H9 (cell line): ENCODE measurements around the gene POLN. TPM values are rescaled to one million over a fixed set of nuclear protein-coding genes. Genes with fewer than 3 reads are reported as not detected.

Source experiments
- DNase-seq: peaks from one replicate; pipeline ENCODE4 v3.0.0-alpha.2; 2017
- H2AFZ ChIP-seq: one replicate; pipeline ENCODE4 v1.6.1; 2013; ENCODE audit warnings: mild to moderate bottlenecking, low read length, control low read depth, moderate library complexity
- H2AK5ac ChIP-seq: 2 replicates; pipeline ENCODE4 v1.6.1; 2013; ENCODE audit warnings: low read length, control low read depth, mixed read lengths; ENCODE audit not compliant: insufficient read length
- H2BK120ac ChIP-seq: one replicate; pipeline ENCODE4 v1.6.1; 2013; ENCODE audit warnings: low read depth, mild to moderate bottlenecking, low read length, control low read depth, inconsistent platforms; ENCODE audit not compliant: poor library complexity, severe bottlenecking
- H2BK12ac ChIP-seq: 2 replicates; pipeline ENCODE4 v1.6.1; 2013; ENCODE audit warnings: low read length, control low read depth, mixed read lengths, low read depth; ENCODE audit not compliant: insufficient read length
- H2BK15ac ChIP-seq: 2 replicates; pipeline ENCODE4 v1.6.1; 2013; ENCODE audit warnings: low read depth, low read length, control low read depth
- H2BK20ac ChIP-seq: one replicate; pipeline ENCODE4 v1.6.1; 2013; ENCODE audit warnings: low read depth, mild to moderate bottlenecking, low read length, control low read depth, inconsistent platforms; ENCODE audit not compliant: poor library complexity, severe bottlenecking
- H2BK5ac ChIP-seq: 2 replicates; pipeline ENCODE4 v1.6.1; 2013; ENCODE audit warnings: low read length, control low read depth, mixed read lengths; ENCODE audit not compliant: insufficient read length
- H3K14ac ChIP-seq: 2 replicates; pipeline ENCODE4 v1.6.1; 2013; ENCODE audit warnings: low read length, control low read depth; ENCODE audit not compliant: insufficient read depth
- H3K18ac ChIP-seq: 2 replicates; pipeline ENCODE4 v1.6.1; 2013; ENCODE audit warnings: low read depth, mild to moderate bottlenecking, mixed read lengths, low read length, control low read depth; ENCODE audit not compliant: insufficient read length
- H3K23ac ChIP-seq: 2 replicates; pipeline ENCODE4 v1.6.1; 2013; ENCODE audit warnings: low read length, control low read depth, mixed read lengths, low read depth; ENCODE audit not compliant: insufficient read length
- H3K23me2 ChIP-seq: 2 replicates; pipeline ENCODE4 v1.6.1; 2013; ENCODE audit warnings: low read depth, mild to moderate bottlenecking, mixed read lengths, low read length, control low read depth; ENCODE audit not compliant: insufficient read length, poor library complexity, severe bottlenecking
- H3K27ac ChIP-seq: 2 replicates; pipeline ENCODE4 v1.5.1; 2013; ENCODE audit warnings: low read length, control low read depth, mixed read lengths, low read depth; ENCODE audit not compliant: insufficient read length
- H3K27me3 ChIP-seq: 2 replicates; pipeline ENCODE4 v1.6.1; 2013; ENCODE audit warnings: low read length, control low read depth, inconsistent platforms; ENCODE audit not compliant: insufficient read depth
- H3K4ac ChIP-seq: 2 replicates; pipeline ENCODE4 v1.6.1; 2013; ENCODE audit warnings: low read depth, mild to moderate bottlenecking, control low read depth, inconsistent platforms, low read length, moderate library complexity
- H3K4me1 ChIP-seq: 2 replicates; pipeline ENCODE4 v1.6.1; 2013; ENCODE audit warnings: low read length, control low read depth, inconsistent platforms; ENCODE audit not compliant: insufficient read depth
- H3K4me2 ChIP-seq: 2 replicates; pipeline ENCODE4 v1.6.1; 2013; ENCODE audit warnings: low read length, control low read depth, mixed read lengths; ENCODE audit not compliant: insufficient read length, insufficient read depth
- H3K56ac ChIP-seq: 2 replicates; pipeline ENCODE4 v1.6.1; 2013; ENCODE audit warnings: low read depth, mild to moderate bottlenecking, mixed read lengths, low read length, control low read depth; ENCODE audit not compliant: insufficient read length
- H3K79me1 ChIP-seq: 2 replicates; pipeline ENCODE4 v1.6.1; 2013; ENCODE audit warnings: low read depth, mild to moderate bottlenecking, moderate library complexity, low read length, control low read depth, inconsistent platforms; ENCODE audit not compliant: insufficient read depth, poor library complexity, severe bottlenecking
- H3K79me2 ChIP-seq: 2 replicates; pipeline ENCODE4 v1.6.1; 2013; ENCODE audit warnings: low read length, control low read depth, inconsistent platforms; ENCODE audit not compliant: insufficient read depth
- H3K9ac ChIP-seq: 2 replicates; pipeline ENCODE4 v1.6.1; 2013; ENCODE audit warnings: low read length, control low read depth, mixed read lengths; ENCODE audit not compliant: insufficient read length; ENCODE audit errors: extremely low read depth
- H3K9me3 ChIP-seq: one replicate; pipeline ENCODE4 v1.6.1; 2013; ENCODE audit warnings: low read depth, low read length, inconsistent platforms; ENCODE audit not compliant: control insufficient read depth
- H3T11ph ChIP-seq: one replicate; pipeline ENCODE4 v1.6.1; 2013; ENCODE audit warnings: mild to moderate bottlenecking, low read length, control low read depth, inconsistent platforms
- H4K20me1 ChIP-seq: one replicate; pipeline ENCODE4 v1.6.1; 2013; ENCODE audit not compliant: control insufficient read depth, insufficient read length, insufficient read depth
- H4K5ac ChIP-seq: 2 replicates; pipeline ENCODE4 v1.6.1; 2013; ENCODE audit warnings: low read depth, mild to moderate bottlenecking, mixed read lengths, low read length, control low read depth; ENCODE audit not compliant: insufficient read length
- H4K8ac ChIP-seq: replicated peaks from 2 replicates; pipeline ENCODE4 v1.6.1; 2013; ENCODE audit warnings: low read length, control low read depth, mixed read lengths, low read depth; ENCODE audit not compliant: insufficient read length
- H4K91ac ChIP-seq: 2 replicates; pipeline ENCODE4 v1.6.1; 2013; ENCODE audit warnings: low read depth, mild to moderate bottlenecking, moderate library complexity, mixed read lengths, low read length, control low read depth; ENCODE audit not compliant: insufficient read length
- H3K27ac Mint-ChIP-seq, 3 experiments: 2 replicates in 2 of 3; 3 replicates in 1 of 3; pipeline ENCODE4 v1.8.0; 2020 to 2021; ENCODE audit warnings: mixed read lengths in 3 of 3, mild to moderate bottlenecking in 1 of 3, moderate library complexity in 1 of 3
- H3K27me3 Mint-ChIP-seq: 2 replicates; pipeline ENCODE4 v1.8.0; 2021; ENCODE audit warnings: low read depth, mild to moderate bottlenecking, moderate library complexity, mixed read lengths
- H3K36me3 Mint-ChIP-seq, 3 experiments: 2 replicates in 2 of 3; 3 replicates in 1 of 3; pipeline ENCODE4 v1.8.0; 2020 to 2021; ENCODE audit warnings: low read depth in 3 of 3, mixed read lengths in 3 of 3; ENCODE audit not compliant: insufficient read depth in 1 of 3
- H3K4me1 Mint-ChIP-seq, 2 experiments: 2 replicates each; pipeline ENCODE4 v1.8.0; 2020; ENCODE audit warnings: mixed read lengths in 2 of 2
- H3K4me3 Mint-ChIP-seq, 2 experiments: 2 replicates in 1 of 2; 3 replicates in 1 of 2; pipeline ENCODE4 v1.8.0; 2020 to 2021; ENCODE audit warnings: mild to moderate bottlenecking in 2 of 2, mixed read lengths in 2 of 2, moderate library complexity in 1 of 2
- H3K9me3 Mint-ChIP-seq, 2 experiments: 2 replicates in 1 of 2; 3 replicates in 1 of 2; pipeline ENCODE4 v1.8.0; 2020; ENCODE audit warnings: mild to moderate bottlenecking in 2 of 2, mixed read lengths in 2 of 2, moderate library complexity in 1 of 2
- CTCF ChIP-seq: fragments of 200-600 bp; sonication (generic); conservative IDR thresholded peaks from 3 replicates; pipeline ENCODE4 v1.8.0; 2021; ENCODE audit warnings: antibody characterized with exemption, mild to moderate bottlenecking
- WGBS: extraction: QIAGEN DNeasy Blood & Tissue Kit; methylation state at CpG from one replicate; pipeline ENCODE4 v1.1.7; 2013; ENCODE audit warnings: missing lambda C conversion rate, low lambda C conversion rate, mixed read lengths; ENCODE audit not compliant: insufficient read length; ENCODE audit errors: extremely low coverage; 5-methylcytosine and 5-hydroxymethylcytosine counted together
- total RNA-seq: library from RNA; stranded (reverse); gene quantifications from 2 replicates; pipeline ENCODE4 v1.2.1, GENCODE V29; 2021

Gene POLN
- total RNA-seq, 1 experiment from 2014 or later: 0.74 TPM

- no peak overlapping the region for H4K8ac ChIP-seq
- H3K79me1 ChIP-seq: no peaks in the 10 kb centered on the region
- no peak overlapping the region for H4K91ac ChIP-seq
- no peaks in the 10 kb centered on the region for H3K4me1 ChIP-seq
- no peak overlapping the region for H4K5ac ChIP-seq
- Mint-ChIP-seq H3K27ac (no peak overlapping the region), H3K27me3 (peaks cover 20% of the 10 kb centered on the region), H3K9me3 (no peaks in the 10 kb centered on the region; a peak in 1 of 5 replicates), H3K4me1 (peaks cover 0 to 17% of the 10 kb centered on the region in 2 experiments; a peak in 2 of 4 replicates), H3K4me3 (no peak overlapping the region), H3K36me3 (peaks cover 0 to 4% (median 0%) of the 10 kb centered on the region in 3 experiments; a peak in 1 of 7 replicates)
- no peaks in the 10 kb centered on the region for H3K9me3 ChIP-seq
- H3K9ac ChIP-seq: no peak overlapping the region
- no peak overlapping the region for H3K4me2 ChIP-seq
- no peak for TF ChIP-seq CTCF
- no peak overlapping the region for H2BK120ac ChIP-seq
- H3K18ac ChIP-seq: no peak overlapping the region
- peaks cover 5% of the 10 kb centered on the region; the same call in 1 of the 2 replicates for H3K27me3 ChIP-seq
- no peak overlapping the region for H3T11ph ChIP-seq
- no peaks in the 10 kb centered on the region for H3K79me2 ChIP-seq
- H3K23ac ChIP-seq: no peak overlapping the region
- no peak overlapping the region for H2BK15ac ChIP-seq
- H2BK20ac ChIP-seq: no peak overlapping the region
- no peak overlapping the region for H3K56ac ChIP-seq
- DNase-seq: no peak
- H2BK12ac ChIP-seq: no peak overlapping the region
- H3K4ac ChIP-seq: no peak overlapping the region
- WGBS: no CpG with 5 or more reads among the region's 24 CpGs
- peaks cover 8% of the 10 kb centered on the region for H3K23me2 ChIP-seq
- H2AK5ac ChIP-seq: no peak overlapping the region
- H2BK5ac ChIP-seq: no peak overlapping the region
- no peak overlapping the region for H3K14ac ChIP-seq
- no peak overlapping the region for H2AFZ ChIP-seq
- H3K27ac ChIP-seq: no peak overlapping the region
- peaks cover 2% of the 10 kb centered on the region for H4K20me1 ChIP-seq
These were observed 176.6 kb downstream of the POLN start for GRCh38 chr4:2065106-2065930.
